Measurements from ENCODE around the gene DIP2A. TPM values are rescaled to one million over a fixed set of nuclear protein-coding genes. Genes with fewer than 3 reads are reported as not detected.

The DIP2A gene
- polyA plus RNA-seq, 1 donor (not counting 4 experiments of a cell fraction or from before 2014, with no cell fraction given): 41.6 TPM

GRCh38 chr21:46424621-46425020, 34.1 kb upstream of the DIP2A start:
- Histone ChIP-seq H3K4me3 (ENCODE audit: control insufficient read depth in 2 of 3, extremely low read depth in 1 of 3, insufficient read depth in 2 of 3, low read depth in 1 of 3, low read length in 3 of 3) (no peak overlapping the region), H3K9me3 (ENCODE audit: control insufficient read depth, low read depth, low read length) (no peaks in the 10 kb centered on the region), H2AFZ (ENCODE audit: control insufficient read depth, low read length) (no peak overlapping the region), H3K4me1 (ENCODE audit: control insufficient read depth, extremely low read depth, insufficient read depth, low read length) (no peaks in the 10 kb centered on the region), H3K9ac (ENCODE audit: control insufficient read depth, extremely low read depth, insufficient read depth, low read length) (no peak overlapping the region), H3K4me2 (ENCODE audit: control insufficient read depth, extremely low read depth, insufficient read depth, low read depth, low read length) (no peak overlapping the region), H3K36me3 (ENCODE audit: control insufficient read depth in 2 of 2, extremely low read depth in 1 of 2, insufficient read depth in 2 of 2, low read length in 2 of 2) (peaks cover 23 to 30% of the 10 kb centered on the region in 2 experiments), H3K79me2 (ENCODE audit: control insufficient read depth, insufficient read depth, low read length) (no peaks in the 10 kb centered on the region), H3K27me3 (ENCODE audit: control insufficient read depth, extremely low read depth, insufficient read depth, low read length) (no peaks in the 10 kb centered on the region), H3K9me1 (ENCODE audit: control insufficient read depth, extremely low read depth, insufficient read depth, low read length) (no peaks in the 10 kb centered on the region), H4K20me1 (ENCODE audit: control insufficient read depth, extremely low read depth, insufficient read depth, low read length) (no peaks in the 10 kb centered on the region), H3K27ac (ENCODE audit: control insufficient read depth, insufficient read depth, low read length) (no peak overlapping the region)
- FAIRE-seq (no peak), DNase-seq (ENCODE audit: low read depth, low spot score) (no peak)
- TF ChIP-seq CTCF (optimal IDR thresholded peaks at IDR 0.05 in 1 of 3, IDR thresholded peaks at IDR 0.05 in 1 of 3, conservative IDR thresholded peaks at IDR 0.05 in 1 of 3; ENCODE audit: extremely low read depth in 1 of 3, insufficient read depth in 2 of 3, low read length in 3 of 3): no peak
- no peak for TF ChIP-seq EZH2 (IDR thresholded peaks at IDR 0.05; ENCODE audit: low read length)
- dilution Hi-C loops (cut with MboI; ENCODE audit: extremely low pct_ligation_motif_present, low sequenced_read_pairs): no loop called here

GRCh38 chr21:46425041-46425440, 33.6 kb upstream of the DIP2A start:
- H3K36me3 ChIP-seq (ENCODE audit: control insufficient read depth in 2 of 2, extremely low read depth in 1 of 2, insufficient read depth in 2 of 2, low read length in 2 of 2): peaks cover 26 to 32% of the 10 kb centered on the region in 2 experiments
- H2AFZ ChIP-seq (ENCODE audit: control insufficient read depth, low read length): no peak overlapping the region
- H3K9me1 ChIP-seq (ENCODE audit: control insufficient read depth, extremely low read depth, insufficient read depth, low read length): no peaks in the 10 kb centered on the region
- H3K79me2 ChIP-seq (ENCODE audit: control insufficient read depth, insufficient read depth, low read length): no peaks in the 10 kb centered on the region
- H3K27me3 ChIP-seq (ENCODE audit: control insufficient read depth, extremely low read depth, insufficient read depth, low read length): no peaks in the 10 kb centered on the region
- dilution Hi-C loops (cut with MboI; ENCODE audit: extremely low pct_ligation_motif_present, low sequenced_read_pairs): no loop called here
- FAIRE-seq (no peak), DNase-seq (ENCODE audit: low read depth, low spot score) (no peak)
- no peak overlapping the region for H3K27ac ChIP-seq (ENCODE audit: control insufficient read depth, insufficient read depth, low read length)
- H3K9ac ChIP-seq (ENCODE audit: control insufficient read depth, extremely low read depth, insufficient read depth, low read length): no peak overlapping the region
- H3K4me2 ChIP-seq (ENCODE audit: control insufficient read depth, extremely low read depth, insufficient read depth, low read depth, low read length): no peak overlapping the region
- H4K20me1 ChIP-seq (ENCODE audit: control insufficient read depth, extremely low read depth, insufficient read depth, low read length): no peaks in the 10 kb centered on the region
- H3K4me3 ChIP-seq (ENCODE audit: control insufficient read depth in 2 of 3, extremely low read depth in 1 of 3, insufficient read depth in 2 of 3, low read depth in 1 of 3, low read length in 3 of 3): no peak overlapping the region
- no peaks in the 10 kb centered on the region for H3K9me3 ChIP-seq (ENCODE audit: control insufficient read depth, low read depth, low read length)
- TF ChIP-seq EZH2 (IDR thresholded peaks at IDR 0.05; ENCODE audit: low read length) (no peak), CTCF (optimal IDR thresholded peaks at IDR 0.05 in 1 of 3, IDR thresholded peaks at IDR 0.05 in 1 of 3, conservative IDR thresholded peaks at IDR 0.05 in 1 of 3; ENCODE audit: extremely low read depth in 1 of 3, insufficient read depth in 2 of 3, low read length in 3 of 3) (no peak)
- H3K4me1 ChIP-seq (ENCODE audit: control insufficient read depth, extremely low read depth, insufficient read depth, low read length): no peaks in the 10 kb centered on the region

Measured in keratinocyte (primary cell).